GM19240 (cell line): ENCODE results near the gene CD24.
A peak's percentile ranks its signal among the peaks of the same experiment; 100 is the strongest.

Experiments used
- DNase-seq: peaks from one replicate; pipeline ENCODE4 v3.0.0; 2011; ENCODE audit warnings: low spot score; ENCODE audit not compliant: insufficient read length

The CD24 gene

DNA sequence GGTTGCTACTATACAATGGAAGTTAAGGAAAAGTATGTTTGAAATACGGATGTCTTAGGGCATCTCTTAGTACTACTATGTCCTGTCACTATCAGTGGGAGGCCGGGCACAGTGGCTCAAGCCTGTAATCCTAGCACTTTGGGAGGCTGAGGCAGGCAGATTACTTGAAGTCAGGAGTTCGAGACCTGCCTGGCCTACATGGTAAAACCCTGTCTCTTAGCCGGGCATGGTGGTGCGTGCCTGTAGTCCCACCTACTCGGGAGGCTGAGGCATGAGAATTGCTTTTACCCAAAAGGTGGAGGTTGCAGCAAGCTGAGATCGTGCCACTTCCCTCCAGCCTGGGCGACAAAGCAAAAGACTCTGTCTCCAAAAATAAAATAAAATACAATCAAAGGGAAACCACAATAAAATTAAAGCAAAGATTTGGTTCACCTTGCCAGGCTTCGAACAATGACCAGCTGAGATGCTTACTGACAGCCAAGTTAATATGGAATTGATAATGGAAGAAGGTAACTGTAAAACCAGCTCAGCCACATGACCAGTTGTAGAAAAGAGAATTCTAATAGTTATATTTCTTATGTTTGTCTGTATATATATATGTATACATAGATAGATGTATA is 6.5 kb downstream of the CD24 start:
- DNase-seq: no peak

DNA sequence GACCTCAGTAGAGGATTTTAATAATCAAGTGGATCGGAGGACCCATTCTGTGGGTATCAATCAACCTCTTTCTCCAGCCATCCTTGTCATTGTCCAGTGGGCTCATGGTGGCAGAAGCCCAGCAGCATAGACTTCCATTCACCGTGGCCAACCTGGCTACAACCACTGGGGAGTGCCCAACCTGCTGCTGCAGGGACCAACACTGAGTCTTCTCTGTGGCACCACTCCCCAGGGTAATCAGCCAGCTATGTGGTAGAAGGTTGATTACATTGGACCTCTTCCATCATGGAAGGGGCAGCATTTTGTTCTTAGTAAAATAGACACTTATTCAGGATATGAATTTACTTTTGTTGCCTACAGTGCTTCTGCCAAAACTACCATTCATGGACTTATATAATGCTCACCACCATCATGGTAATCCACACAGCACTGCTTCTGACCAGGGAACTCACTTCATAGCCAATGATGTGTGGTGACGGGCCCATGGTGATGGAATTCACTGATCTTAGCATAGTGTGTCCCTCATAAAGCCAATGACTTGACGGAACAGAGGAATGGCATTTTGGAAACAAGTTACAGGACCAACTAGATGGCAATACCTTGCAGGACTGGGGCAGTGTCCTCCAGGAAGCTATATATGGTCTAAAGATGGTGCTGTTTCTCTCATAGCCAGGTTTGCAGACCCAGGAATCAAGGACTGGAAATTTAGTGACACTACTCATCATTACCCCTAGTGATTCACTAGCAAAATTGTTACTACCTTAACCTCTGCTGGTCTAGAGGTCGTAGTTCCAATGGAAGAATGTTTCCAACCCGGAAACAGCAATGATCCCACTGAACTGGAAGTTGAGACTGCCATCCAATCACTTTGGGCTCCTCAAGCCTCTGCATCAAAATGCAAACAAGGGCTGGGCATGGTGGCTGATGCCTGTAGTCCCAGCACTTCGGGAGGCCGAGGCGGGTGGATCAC is 7.6 kb downstream of the CD24 start:
- no peak for DNase-seq

DNA sequence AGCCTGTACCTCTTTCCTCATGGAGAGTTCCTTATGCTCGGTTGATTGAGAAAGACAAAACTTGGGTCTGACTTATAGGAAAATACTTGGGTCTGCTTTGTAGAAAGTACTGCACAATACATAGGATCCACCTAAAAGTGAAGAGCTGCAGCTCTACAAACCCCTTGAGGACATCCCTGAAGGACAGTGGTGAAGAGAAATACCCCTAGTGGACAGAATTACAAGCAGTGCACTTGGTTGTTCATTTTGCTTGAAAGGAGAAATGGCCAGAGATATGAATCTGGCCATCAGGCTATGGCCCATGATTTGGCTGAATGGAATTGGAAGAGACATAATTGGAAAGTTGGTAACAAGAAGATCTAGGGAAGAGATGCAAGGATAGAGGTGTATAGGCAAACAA is 8.3 kb downstream of the CD24 start:
- no peak for DNase-seq

DNA sequence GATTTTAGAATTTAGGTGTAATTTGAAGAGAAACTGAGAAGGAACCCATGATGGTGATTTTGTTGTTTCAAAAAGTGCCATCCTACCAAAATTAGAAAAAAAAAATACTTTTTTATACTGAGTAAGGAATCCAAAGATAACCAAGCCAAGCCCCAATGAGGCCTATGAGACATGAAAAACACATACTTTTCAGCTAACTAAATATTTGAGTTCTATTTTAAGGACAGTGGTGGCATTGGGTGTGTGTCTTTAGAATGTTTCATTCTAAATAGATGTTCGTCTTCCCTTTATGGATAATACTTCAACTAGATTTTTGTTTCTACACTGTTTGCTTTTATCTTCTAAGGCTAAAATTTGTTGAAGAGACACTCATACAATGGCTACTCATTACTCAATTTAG is 9.6 kb downstream of the CD24 start:
- no peak for DNase-seq

DNA sequence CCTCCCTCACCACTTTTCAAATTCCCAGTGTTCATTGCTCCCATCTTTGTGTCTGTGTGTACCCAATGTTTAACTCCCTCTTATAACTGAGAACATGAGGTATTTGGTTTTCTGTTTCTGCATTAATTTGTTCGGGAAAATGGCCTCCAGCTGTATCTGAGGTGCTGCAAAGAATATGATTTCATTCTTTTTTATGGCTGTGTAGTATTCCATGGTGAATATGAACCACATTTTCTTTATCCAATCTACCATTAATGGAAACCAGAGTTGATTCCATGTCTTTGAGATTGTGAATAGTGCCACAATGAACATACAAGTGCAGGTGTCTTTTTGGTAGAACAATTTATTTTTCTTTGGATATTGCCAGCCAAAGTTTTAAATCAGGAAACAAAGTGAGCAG is 10.4 kb downstream of the CD24 start:
- no peak for DNase-seq

DNA sequence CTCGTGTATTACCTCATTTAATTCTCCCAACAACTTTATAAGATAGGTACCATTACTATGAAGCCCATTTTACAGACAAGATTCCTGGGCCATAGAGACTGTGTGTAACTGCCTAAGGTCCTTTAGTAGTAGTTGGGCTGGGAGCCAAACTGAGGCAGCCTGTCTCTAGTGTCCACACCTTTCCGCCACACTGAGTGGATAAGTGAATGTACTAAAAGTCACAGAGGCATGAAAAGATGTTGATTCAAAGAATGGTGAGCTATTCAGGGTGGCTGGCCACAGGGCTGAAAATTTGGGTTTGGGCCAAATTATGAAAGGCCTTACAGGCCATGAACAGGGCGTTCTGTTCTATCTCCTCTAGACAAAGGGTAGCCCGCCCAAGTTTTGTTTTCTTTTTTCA is 11.0 kb downstream of the CD24 start:
- DNase-seq: no peak

DNA sequence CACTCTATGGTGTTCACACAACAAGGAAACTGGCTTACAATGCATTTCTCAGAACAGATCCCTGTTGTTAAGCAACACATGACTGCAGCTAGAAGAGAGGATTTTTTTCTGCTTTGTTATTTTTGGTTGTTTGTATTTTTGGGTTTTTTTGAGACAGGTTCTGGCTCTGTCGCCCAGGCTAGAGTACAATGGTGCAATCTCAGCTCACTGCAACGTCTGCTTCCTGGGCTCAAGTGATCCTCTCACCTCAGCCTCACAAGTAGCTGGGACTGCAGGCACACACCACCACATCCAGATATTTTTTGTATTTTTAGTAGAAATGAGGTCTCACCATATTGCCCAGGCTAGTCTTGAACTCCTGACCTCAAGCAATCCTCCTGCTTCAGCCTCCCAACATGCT is 12.7 kb downstream of the CD24 start:
- DNase-seq: no peak

DNA sequence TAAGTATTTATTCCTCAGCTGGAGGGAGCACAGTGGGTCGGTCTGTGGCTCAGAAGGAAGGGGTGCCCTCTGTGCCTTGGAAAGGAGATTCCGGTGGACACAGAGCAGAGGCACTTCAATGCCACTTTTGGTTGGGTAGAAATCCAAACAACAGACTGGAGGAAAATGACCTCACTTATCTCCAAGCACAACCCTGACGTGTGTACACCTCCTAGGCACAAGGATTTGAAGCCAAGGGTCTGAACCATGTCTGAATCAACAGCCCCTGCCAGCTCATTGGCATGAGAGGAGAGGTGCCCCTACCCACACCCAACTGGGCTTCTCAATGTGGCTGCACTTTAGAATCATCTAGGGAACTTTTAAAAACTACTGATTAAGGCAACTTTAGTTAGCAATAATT is 13.4 kb downstream of the CD24 start:
- no peak for DNase-seq

DNA sequence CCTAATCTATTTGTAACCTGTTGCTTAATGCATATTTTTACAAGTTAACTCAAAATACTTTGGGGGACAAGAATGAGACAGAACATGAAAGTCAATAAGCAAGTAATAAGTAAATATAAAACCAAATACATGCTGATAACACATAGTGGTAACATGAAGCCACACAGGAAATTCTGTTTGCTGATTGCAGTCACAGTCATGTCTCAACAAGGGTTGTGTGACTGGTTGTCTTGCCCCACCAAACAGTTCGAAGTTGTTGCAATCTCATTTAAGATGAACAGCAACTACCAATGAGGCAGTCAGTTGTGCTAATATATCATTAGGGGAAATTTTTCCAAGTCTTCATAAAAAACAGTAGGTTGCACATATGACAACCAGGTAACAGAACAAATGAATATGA is 14.5 kb downstream of the CD24 start:
- DNase-seq: no peak

DNA sequence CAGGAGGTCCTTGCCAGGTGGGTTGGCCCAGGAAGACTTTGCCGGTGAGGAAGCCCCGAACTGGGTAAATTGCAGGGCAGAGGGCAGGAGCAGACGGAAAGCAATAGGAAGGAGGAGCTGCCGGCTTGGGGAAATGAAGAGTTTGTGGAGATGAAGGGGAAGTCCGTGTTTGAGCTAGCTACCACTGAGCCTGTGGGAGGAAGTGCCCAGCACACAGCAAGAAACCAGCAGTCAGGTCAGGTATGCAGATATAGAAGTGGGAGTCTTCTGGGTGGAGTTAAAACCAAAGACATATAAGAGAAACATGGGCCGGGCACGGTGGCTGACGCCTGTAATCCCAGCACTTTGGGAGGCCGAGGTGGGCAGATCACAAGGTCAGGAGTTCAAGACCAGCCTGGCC is 34.7 kb downstream of the CD24 start:
- DNase-seq: peak; percentile 22

DNA sequence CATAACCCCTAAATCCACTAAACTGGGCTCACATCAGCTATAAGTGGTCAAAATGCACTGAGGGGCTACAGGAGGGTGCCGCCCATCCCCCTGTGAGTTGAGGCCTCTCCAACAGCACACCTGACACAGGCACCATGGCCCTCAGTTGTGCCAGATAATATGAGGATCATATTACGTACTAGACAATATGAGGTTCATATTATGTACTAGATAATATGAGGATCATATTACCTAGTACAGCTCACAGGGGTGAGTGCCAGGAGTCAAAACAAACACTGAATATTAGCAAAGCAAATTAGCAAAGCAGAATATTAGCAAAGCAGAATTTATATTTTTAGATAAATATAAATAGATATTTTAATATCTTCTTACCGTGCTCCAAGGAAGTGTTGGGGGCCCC is 35.3 kb downstream of the CD24 start:
- no peak for DNase-seq

DNA sequence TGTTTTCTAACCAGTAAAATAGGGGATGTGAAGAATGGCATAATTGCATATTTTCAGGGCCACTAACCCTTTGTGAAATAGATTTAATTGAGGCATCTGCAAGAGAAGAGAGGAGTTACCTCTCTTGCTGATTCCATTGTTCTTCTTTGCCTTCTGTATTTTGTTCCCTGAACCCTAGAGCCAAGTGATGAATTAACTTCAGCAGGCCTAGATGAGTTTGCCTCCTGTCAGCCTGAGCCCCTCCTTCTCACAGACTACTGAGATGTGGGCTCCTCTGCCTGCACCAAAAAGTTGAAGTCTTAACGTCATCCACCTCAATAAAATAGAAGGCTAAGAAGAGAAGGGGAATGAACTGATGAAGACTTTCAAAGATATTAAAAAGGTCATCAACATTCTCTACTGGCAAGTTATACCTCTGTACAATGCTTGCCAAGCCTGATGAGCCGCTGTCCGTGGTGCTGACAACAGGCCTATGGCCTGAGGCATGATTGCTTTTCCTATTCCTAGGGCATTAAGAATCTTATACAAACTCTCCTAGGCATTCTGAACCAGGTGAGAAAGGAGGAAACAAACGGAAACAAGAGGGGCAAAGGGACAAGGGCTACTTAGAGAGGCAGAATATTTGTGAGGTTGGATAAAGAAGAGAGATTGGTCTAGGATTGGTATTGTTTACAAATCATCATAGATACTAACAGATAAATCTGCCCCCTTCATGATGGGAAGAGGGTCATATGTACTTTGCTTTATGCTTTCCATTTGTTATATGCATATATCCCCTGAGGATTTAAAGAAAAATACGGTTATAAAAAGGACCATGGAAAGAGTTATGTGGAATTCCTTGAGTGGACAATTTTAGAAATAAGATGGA is 46.8 kb downstream of the CD24 start:
- DNase-seq: peak; percentile 10

DNA sequence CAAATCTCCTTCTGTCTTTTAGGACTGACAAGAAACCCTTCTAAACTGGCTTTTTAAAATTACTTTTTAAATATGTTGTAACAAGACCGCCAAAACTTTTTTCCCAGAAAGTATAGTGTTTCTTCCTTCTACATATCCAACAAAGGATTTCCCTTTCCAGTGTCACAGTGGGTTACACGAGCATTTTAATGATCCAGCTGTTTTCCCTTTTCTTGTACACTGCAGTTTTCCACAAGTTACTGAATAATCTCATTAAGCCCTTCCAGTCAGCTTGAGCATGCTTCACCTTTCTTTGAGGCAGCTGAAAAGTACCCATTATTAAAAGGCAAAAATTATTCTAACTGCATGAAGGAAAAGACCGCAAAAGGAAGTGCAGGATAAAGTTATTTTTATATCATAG is 48.6 kb downstream of the CD24 start:
- no peak for DNase-seq

DNA sequence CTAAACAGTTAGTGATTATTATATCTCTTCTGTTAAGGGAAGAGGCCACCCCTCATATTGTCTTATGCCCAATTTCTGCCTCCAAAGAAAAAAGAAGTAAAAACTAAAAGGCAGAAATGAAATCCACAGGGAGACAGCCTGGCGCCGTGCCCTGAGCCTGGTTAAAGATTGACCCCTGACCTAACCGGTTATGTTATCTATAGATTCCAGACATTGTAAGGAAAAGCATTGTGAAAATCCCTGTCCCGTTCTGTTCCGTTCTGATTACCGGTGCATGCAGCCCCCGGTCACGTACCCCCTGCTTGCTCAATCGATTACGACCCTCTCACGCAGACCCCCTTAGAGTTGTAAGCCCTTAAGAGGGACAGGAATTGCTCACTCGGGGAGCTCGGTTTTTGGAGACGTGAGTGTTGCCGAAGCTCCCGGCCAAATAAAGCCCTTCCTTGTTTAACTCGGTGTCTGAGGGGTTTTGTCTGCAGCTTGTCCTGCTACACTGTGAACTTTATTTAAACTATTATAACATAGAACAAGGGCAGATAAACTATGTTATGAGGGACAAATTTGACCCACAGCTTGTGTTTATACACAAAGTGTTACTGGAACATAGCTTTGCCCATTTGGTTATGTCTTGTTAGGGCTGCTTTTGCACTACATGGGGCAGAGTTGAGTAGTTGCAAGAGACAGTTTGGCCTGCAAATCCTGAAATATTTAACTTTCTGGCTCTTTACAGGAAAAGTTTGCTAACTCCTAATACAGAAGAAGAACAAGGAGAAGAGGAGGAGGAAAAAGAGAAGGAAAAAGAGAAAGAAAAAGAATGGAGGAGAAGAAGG is 49.6 kb downstream of the CD24 start:
- no peak for DNase-seq

DNA sequence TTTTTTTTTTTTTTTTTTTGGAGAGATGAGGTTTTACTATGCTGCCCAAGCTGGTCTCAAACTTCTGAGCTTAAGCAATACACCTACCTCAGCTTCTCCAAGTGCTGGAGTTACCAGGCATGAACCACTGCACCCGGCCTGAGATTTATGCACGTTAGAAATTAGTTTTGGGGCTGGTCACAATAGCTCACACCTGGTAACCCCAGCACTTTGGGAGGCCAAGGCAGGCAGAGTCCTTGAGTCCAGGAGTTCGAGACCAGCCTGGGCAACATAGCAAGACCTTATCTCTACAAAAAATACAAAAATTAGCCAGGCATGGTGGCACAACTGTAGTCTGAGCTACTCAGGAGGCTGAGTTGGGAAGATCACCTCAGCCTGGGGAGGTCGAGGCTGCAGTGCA is 51.9 kb downstream of the CD24 start:
- no peak for DNase-seq
